ENCODE data around the gene GDF10.

Gene GDF10

DNA sequence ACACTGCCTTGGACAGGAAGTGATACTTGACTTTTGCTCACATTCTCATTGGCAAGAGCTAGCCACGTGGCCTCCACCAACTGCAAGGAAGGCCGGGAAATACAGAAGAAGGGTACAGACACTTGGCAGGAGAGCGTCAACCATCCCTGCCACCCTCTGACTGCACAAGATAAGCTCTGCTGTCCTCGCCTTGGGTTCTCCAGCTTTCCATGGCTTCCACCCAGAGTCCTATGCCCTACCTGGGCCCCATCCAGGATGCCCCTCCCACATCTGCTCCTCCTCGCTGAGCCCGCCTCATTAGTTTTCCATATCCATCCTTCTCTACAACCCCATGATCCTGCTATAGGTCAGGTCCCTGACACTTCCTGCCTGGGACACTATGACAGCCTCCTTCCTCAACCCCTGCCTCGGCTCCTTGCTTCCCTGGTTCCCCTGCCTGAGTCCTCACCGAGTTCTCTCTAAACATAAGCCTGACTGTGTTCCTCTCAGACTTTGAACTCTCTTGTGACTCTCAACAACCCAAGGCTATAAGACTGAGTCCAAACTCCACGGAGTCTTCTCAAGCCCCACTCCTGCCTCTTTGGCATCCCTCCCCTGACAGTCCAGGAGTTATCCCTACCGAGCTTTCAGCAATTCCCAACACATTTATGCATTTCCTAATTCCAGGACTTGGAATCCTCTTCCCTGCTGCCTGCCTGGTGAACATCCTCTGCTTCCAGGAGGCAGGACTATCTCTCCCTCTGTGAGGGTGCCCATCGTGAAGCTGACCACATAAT lies 23.2 kb upstream of the GDF10 start:
- no peak for DNase-seq

DNA sequence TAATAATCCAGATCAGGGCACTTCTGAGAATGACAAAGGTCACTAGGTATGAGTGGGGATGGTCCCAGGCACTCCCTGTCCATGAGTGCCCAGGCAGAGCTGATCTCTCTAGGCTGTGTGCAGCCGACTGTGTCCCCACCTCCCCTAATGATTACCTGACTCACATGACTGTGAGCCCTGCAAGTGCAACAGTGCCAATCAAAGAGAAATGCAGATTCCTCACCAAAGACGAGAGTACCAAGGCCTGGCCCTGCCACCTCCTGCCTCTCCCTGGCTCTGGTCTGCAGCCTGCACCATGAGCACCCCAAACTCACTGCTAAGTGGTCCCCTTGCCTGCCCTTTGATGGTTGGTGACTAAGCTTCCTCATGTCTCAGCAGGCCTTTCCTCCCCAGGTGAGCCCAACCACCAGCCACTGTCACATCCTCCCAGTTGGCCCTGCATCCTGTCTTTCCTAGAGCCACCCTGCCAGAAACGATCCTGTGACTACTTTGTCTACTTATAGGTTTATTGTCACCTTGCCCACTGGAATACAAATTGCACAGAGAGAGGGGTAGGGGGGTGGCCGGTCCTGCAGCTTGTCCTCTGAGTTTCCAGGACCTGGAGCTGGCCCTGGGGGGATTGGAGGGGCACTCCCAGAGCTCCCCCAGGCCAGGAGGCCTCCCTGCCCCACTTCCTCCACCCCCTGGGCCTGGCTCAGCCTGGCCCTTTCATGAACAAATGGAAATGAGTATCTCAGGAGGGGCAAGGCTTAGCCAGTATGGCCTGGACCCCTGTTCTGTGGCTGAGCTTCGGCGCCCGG lies 22.4 kb upstream of the GDF10 start:
- DNase-seq = no peak

- DNase-seq = no peak
Observed at GRCh38 chr10:47278152-47278473, 21.9 kb upstream of the GDF10 start.

- no peak for DNase-seq
Observed at GRCh38 chr10:47278720-47279119, 21.3 kb upstream of the GDF10 start.

- DNase-seq = no peak
Observed at GRCh38 chr10:47279276-47279675, 20.7 kb upstream of the GDF10 start.

DNA sequence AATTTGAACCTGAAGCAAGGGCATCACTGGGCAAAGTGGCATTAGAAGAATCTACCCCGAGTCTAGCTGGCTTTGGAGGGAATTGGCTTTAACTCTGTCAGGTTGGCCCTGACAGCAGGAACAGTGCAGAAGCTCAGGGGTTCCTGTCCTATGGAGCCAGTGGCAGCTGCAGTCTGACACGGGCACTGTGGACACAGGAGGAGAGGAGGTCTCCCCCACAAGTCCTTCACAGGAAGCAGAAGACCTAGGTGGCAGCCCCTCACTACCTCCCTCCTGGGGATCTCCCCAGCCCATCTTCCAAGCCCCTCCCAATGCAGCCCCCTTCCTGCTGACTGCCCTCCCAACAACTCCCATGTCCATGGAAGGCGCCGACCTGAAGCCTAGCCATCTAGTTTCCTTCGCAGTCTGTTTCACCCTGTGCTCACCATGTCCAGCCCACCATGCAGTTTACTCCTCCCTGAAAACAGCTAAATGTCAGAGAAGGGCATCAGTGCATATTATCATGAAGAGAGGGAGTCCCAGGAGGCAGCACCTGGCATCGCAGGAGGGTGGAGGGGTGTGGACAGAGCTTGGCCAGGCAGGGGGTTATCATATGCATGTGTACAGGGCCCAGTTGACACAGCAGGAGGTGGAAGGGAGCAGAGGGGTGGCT lies 17.9 kb upstream of the GDF10 start:
- no peak for DNase-seq

DNA sequence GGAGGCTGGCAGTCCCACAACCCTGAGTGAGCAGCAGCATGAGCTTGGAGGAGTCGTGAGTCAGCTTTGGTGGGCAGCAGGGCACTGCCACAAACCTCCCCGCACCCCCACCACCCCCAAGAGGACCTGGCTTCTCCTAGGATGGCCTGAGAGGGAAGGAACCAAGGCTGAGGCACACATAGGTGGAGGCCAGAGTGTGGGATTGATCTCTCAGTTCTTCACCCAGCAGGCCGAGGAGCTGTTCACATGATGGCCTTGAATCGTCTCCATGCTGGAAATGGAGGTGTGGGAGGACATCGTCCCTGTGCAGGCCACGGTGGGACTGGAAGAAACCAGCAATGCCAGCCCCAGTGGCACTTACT lies 17.4 kb upstream of the GDF10 start:
- DNase-seq = no peak

GRCh38 chr10:47283101-47283630 lies 16.8 kb upstream of the GDF10 start:
- no peak for DNase-seq

DNA sequence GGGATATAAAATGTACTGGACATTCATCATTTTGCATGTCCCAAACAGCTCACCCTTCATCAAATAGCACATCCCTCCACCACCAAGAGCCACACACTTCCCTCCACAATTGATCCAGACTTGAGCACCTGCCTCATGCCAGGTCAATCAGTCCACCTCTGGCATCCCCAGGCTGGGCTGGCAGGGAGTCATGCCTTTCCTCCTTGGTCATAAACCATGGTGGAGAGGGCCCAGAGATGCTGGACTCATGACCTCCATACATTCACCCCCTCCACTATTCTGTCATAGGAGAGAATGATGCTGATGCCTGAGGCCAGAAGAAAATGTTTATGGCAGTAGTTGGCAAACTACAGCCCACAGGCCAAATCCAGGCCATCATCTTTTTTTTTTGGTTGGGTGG lies 16.1 kb upstream of the GDF10 start:
- no peak for DNase-seq

GRCh38 chr10:47285381-47286115 lies 14.4 kb upstream of the GDF10 start:
- no peak for DNase-seq

DNA sequence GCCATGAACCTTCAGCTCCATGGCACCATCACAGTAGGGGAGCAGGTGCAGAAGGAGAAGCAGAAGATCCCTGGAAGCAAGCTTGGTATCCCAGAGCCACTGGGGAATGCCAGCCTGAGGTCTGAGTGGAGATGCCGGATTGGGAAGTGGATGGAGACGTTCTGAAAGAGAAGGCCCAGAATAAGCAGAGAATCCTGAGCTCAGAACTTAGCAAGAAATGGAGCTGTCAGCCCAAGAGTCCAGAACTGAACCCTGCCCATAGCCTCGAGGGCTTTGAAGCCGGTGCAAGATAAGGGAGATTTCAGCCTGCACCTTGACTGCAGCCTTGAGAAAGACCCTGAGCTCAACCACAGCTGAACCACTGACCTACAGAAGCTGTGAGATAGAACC lies 13.9 kb upstream of the GDF10 start:
- no peak for DNase-seq

GRCh38 chr10:47286591-47287315 lies 13.2 kb upstream of the GDF10 start:
- no peak for DNase-seq

GRCh38 chr10:47287365-47287802 lies 12.6 kb upstream of the GDF10 start:
- no peak for DNase-seq

GRCh38 chr10:47287805-47288204 lies 12.2 kb upstream of the GDF10 start:
- DNase-seq = no peak

GRCh38 chr10:47288236-47288635 lies 11.8 kb upstream of the GDF10 start:
- DNase-seq = no peak

DNA sequence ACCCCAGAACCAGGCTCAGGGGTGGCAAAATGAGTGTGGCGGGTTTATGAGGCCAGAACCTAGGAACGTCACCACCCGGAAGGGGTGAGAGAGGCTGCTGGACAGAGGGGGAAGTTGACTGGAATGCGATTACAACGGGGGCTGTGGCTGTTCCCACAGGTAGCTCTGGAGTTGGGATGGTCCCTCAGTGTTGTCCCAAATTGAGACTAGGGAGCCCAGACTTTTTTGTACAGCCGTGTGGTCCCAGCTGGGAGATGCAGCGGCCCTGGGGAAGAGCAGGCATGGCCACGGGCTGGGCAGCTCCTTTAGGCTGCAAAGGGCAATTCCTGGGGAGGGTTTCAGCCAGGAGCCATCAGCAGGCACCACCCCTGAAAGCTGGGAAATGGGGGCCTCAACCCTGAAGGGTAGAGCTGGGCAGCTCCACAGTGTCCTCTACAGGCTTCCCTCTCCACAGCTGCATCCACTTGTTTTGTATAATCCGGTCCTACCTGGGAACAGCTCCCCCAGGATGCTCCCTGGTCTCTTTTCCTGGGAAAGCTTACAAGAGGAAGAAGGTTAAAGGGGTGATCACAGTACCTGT lies 11.0 kb upstream of the GDF10 start:
- no peak for DNase-seq

- DNase-seq = no peak
Observed at GRCh38 chr10:47289921-47290320, 10.1 kb upstream of the GDF10 start.

GRCh38 chr10:47290338-47290737 lies 9.7 kb upstream of the GDF10 start:
- no peak for DNase-seq

DNA sequence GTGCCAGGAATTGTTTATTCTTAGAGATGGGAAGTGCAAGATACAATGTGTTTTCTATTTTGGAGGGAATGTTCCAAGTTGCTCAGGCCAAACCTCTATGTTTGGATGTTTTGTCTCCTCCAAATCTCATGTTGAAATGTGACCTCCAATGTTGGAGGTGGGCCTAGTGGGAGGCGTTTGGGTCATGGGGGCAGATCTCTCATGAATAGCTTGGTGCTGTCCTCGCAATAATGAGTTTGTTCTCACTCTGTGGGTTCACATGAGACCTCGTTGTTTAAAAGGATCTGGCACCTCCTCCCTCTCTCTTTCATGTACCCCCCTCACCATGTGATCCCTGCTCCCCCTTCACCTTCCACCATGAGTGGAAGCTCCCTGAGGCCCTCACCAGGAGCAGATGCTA lies 8.3 kb upstream of the GDF10 start:
- no peak for DNase-seq

DNA sequence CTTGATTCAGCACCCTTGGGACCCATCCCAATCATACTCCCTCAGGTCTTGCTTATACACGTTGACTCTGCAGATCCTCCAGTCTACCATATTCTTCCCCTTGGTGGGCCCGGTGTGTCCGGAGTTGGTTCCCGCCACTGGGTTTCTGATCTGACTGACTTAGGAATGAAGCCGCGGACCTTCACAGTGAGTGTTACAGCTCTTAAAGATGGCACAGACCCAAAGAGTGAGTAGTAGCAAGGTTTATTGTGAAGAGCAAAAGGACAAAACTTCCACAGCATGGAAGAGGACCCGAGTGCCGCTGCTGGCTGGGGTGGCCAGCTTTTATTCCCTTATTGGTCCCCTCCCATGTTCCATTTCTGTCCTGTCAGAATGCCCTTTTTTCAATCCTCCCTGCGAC lies 5.9 kb upstream of the GDF10 start:
- no peak for DNase-seq

DNA sequence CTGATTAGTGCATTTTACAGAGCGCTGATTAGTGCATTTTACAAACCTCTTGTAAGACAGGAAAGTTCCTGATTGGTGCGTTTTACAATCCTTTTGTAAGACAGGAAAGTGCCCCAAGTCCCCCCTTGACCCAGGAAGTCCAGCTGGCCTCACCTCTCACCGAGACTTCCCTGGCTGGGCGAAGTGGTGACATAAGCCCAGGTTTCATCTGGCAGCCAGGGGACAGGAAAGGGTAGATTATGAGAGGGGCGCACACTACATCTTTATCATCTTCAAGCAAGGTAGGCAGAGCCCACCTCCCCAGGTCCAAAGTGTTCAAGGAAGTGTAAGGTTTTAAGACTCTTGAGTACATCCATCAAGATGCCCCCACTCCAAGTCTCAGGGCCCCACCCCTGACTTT lies 5.5 kb upstream of the GDF10 start:
- DNase-seq = no peak

- peak; percentile 22 for DNase-seq
Observed at GRCh38 chr10:47295411-47295810, 4.6 kb upstream of the GDF10 start.

All from NCI-H82 (cell line).